ENCODE measurements around the gene NFATC2.
"Not testable (repeated sequence)": the region's sequence is repeated elsewhere in the genome, so short reads cannot be mapped to it uniquely, and the experiment has no call there.

Gene NFATC2

GRCh38 chr20:51352791-51353190 is 189.7 kb downstream of the NFATC2 start:
- DNase-seq (ENCODE audit: low read depth, low spot score): no peak
- TF ChIP-seq, protein P1, sequence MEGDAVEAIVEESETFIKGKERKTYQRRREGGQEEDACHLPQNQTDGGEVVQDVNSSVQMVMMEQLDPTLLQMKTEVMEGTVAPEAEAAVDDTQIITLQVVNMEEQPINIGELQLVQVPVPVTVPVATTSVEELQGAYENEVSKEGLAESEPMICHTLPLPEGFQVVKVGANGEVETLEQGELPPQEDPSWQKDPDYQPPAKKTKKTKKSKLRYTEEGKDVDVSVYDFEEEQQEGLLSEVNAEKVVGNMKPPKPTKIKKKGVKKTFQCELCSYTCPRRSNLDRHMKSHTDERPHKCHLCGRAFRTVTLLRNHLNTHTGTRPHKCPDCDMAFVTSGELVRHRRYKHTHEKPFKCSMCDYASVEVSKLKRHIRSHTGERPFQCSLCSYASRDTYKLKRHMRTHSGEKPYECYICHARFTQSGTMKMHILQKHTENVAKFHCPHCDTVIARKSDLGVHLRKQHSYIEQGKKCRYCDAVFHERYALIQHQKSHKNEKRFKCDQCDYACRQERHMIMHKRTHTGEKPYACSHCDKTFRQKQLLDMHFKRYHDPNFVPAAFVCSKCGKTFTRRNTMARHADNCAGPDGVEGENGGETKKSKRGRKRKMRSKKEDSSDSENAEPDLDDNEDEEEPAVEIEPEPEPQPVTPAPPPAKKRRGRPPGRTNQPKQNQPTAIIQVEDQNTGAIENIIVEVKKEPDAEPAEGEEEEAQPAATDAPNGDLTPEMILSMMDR (IDR thresholded peaks at IDR 0.05; ENCODE audit: low read depth, low read length): no peak
- in situ Hi-C loops (cut with HindIII; ENCODE audit: low sequenced_read_pairs): no loop called here
- no peak overlapping the region for H3K4me3 ChIP-seq (ENCODE audit: low read depth, low read length)

DNA sequence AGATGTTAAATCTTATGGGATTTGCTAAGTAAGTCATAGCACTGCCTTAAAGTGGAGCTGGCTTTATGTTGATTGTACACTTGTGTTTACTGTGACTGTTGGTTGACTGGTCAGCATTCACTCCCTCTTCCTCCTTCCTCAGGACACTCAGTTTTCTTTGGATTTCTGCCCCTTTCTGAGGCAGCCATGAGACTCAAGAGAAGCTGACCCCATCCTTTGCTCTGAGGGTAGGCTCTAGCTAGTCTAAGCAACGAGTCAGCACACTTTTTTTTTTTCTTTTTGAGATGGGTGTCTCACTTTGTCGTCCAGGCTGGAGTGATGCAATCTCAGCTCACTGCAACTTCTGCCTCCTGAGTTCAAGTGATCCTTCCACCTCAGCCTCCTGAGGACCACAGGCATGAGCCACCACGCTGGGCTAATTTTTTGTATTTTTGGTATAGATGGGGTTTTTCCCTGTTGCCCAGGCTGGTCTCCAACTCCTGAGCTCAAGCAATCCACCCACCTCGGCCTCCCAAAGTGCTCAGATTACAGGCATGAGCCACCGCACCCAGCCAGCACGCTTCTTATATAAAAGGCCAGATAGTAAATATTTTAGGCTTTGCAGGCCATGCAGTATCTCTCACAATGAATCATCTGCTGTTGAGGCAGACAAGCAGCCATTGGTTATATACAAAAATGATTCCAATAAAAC is 191.4 kb downstream of the NFATC2 start:
- H3K4me3 ChIP-seq (ENCODE audit: low read depth, low read length): no peak overlapping the region
- DNase-seq (ENCODE audit: low read depth, low spot score): peak; percentile 96
- in situ Hi-C loops (cut with HindIII; ENCODE audit: low sequenced_read_pairs): no loop called here
- TF ChIP-seq, protein P1 (IDR thresholded peaks at IDR 0.05; ENCODE audit: low read depth, low read length): no peak

GRCh38 chr20:51348876-51349275 is 193.6 kb downstream of the NFATC2 start:
- TF ChIP-seq, protein P1 (IDR thresholded peaks at IDR 0.05; ENCODE audit: low read depth, low read length): no peak
- no peak overlapping the region for H3K4me3 ChIP-seq (ENCODE audit: low read depth, low read length)
- DNase-seq (ENCODE audit: low read depth, low spot score): no peak
- in situ Hi-C loops (cut with HindIII; ENCODE audit: low sequenced_read_pairs): no loop called here

DNA sequence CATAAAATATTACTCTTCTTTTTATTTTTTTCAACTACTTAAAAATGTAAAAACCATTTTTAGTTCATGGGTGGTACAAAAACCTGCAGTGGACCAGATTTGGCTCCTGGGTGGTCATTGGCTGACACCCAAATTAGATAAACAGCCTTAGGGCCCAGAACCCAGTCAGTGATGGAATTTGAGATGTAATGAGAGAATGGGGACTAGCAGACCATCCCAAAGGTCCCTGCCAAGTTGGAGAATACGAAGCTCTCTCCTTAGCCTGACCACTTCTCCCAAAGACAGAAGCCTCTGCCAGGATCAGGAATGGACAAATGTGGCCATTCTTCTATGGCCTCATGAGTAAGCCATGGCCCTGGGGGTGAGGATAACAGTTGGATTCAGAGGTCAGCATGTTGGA is 194.7 kb downstream of the NFATC2 start:
- no peak overlapping the region for H3K4me3 ChIP-seq (ENCODE audit: low read depth, low read length)
- TF ChIP-seq, protein P1 (IDR thresholded peaks at IDR 0.05; ENCODE audit: low read depth, low read length): no peak
- no peak for DNase-seq (ENCODE audit: low read depth, low spot score)
- in situ Hi-C loops (cut with HindIII; ENCODE audit: low sequenced_read_pairs): no loop called here

DNA sequence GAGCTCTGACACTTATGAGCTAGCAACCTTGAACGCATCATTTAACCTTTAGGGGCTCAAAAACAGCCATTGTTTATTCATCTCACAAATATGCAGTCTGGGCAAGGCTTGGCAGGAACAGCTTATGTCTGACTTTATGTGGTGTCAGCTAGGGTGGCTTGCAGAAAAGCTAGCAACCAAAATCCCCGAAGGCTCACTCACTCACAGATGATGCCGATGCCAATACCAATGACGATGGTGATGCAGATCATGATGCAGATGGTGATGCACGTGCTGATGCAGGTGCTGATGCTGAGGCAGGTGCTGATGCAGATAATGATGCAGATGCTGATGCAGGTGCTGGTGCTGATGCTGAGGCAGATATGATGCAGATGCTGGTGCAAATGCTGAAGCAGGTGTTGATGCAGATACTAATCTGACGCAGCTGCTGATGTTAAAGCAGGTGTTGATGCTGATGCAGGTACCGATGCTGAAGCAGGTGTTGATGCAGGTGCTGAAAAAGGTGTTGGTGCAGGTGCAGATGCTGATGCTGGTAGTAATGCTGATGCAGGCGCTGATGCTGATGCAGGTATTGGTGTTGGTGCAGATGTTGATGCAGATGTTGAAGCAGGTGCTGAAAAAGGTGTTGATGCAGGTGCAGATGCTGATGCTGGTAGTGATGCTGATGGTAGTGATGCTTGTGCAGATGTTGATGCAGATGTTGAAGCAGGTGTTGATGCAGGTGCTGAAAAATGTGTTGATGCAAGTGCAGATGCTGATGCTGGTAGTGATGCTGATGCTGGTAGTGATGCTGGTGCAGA is 195.6 kb downstream of the NFATC2 start:
- peak; percentile 85 for DNase-seq (ENCODE audit: low read depth, low spot score)
- TF ChIP-seq, protein P1 (IDR thresholded peaks at IDR 0.05; ENCODE audit: low read depth, low read length): no peak
- H3K4me3 ChIP-seq (ENCODE audit: low read depth, low read length): no peak overlapping the region
- in situ Hi-C loops (cut with HindIII; ENCODE audit: low sequenced_read_pairs): no loop called here

DNA sequence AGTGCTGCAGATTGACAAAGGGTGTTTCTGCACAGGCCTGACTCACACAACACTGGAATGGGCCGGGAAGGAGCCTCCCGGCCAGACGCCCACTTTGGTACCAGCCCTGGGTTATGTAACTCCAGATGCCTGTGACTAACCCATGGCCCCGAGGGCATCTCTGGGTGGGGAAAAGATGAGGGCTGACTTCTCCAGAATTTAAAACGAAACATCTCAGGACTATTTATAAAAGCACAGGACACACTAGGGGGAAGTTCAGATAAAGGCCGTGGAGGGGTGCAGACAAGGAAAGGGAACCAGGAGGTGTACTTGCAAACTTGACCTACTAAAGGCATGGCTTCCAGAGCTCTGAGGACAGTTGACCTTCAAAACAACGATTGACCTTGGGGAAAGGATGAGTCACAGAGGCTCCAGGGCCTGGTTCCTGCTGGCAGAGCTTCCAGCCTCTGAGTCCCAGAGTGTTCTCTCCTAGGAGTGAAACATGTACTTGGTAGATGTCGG is 196.9 kb downstream of the NFATC2 start:
- in situ Hi-C loops (cut with HindIII; ENCODE audit: low sequenced_read_pairs): no loop called here
- DNase-seq (ENCODE audit: low read depth, low spot score): peak; percentile 80
- TF ChIP-seq, protein P1 (IDR thresholded peaks at IDR 0.05; ENCODE audit: low read depth, low read length): no peak
- H3K4me3 ChIP-seq (ENCODE audit: low read depth, low read length): no peak overlapping the region

DNA sequence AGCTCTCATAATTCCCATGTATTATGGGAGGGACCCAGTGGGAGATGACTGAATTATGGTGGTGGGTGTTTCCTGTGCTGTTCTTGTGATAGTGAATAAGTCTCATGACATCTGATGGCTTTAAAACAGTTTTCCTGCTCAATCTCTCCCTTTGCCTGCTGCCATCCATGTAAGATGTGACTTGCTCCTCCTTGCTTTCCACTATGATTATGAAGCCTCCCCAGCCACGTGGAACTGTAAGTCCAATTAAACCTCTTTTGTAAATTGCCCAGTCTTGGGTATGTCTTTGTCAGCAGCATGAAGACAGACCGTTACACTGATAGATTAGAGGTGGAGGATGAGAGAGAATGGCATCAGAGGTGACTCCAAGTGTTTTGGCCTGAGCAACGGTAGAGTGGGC is 198.7 kb downstream of the NFATC2 start:
- H3K4me3 ChIP-seq (ENCODE audit: low read depth, low read length); in situ Hi-C loops (cut with HindIII; ENCODE audit: low sequenced_read_pairs); DNase-seq (ENCODE audit: low read depth, low spot score): not testable (repeated sequence)
